ENCODE data around the gene ODAD4. TPM values are rescaled to one million over a fixed set of nuclear protein-coding genes. Genes with fewer than 3 reads are reported as not detected.

Gene ODAD4
- total and polyA plus RNA-seq, 2 of the 4 experiments (the other 2 are of a cell fraction) = 0.38 to 0.54 TPM

DNA sequence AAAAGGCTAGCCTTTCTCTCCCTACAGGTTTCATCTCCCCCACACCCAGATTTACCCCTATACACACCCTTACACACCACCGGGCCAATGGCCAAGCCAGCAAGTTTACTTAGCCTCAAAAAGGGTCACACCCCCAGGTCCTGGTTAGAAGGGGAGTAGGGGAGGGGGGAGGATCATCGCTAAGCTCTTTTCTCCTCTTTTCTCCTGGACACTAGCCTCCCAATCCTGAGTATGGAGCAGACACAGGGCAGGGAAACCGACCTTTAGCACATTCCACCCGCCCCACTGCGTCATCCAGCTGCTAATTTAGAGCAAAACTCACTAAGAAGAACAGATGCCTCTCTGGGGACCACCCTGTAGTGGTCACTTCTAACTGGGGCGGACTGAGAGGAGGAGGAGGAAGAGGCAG is 16.1 kb upstream of the ODAD4 start:
- Histone ChIP-seq H3K9me3 (ENCODE audit: control insufficient read depth, insufficient read depth, low read length) (no peaks in the 10 kb centered on the region), H3K36me3 (ENCODE audit: control insufficient read depth, insufficient read depth, low read length) (peaks cover 37% of the 10 kb centered on the region), H3K56ac (ENCODE audit: extremely low read depth, insufficient read depth, low read length) (no peak overlapping the region), H3K79me1 (ENCODE audit: low read depth in 1 of 2, low read length in 2 of 2) (peaks cover 23 to 84% of the 10 kb centered on the region in 2 experiments), H3K9me1 (ENCODE audit: insufficient read depth, low read length) (peaks cover 45% of the 10 kb centered on the region), H2AK9ac (replicated peaks; ENCODE audit: low read depth, low read length, poor library complexity) (no peak overlapping the region), H3K4me1 (ENCODE audit: control insufficient read depth, insufficient read depth, low read length) (peaks cover 32% of the 10 kb centered on the region), H2BK5ac (ENCODE audit: low read depth, low read length, poor library complexity, severe bottlenecking) (peak overlapping the region; percentile 23), H3K4ac (ENCODE audit: low read depth, low read length) (peak overlapping the region; percentile 32; the same call in 1 of the 2 replicates), H3K23ac (ENCODE audit: low read depth, low read length) (peak overlapping the region; percentile 74; the same call in 1 of the 2 replicates), H4K20me1 (ENCODE audit: insufficient read depth, low read length) (peaks cover 78% of the 10 kb centered on the region), H2BK20ac (ENCODE audit: low read depth, low read length) (no peak overlapping the region), H3K14ac (replicated peaks; ENCODE audit: low read depth, low read length) (peak overlapping the region; percentile 23; the same call in 1 of the 2 replicates), H3K4me3 (ENCODE audit: insufficient read depth, low read depth, low read length) (no peak overlapping the region), H4K8ac (ENCODE audit: low read depth in 2 of 2, low read length in 2 of 2) (0 out of 4 replicates have a peak overlapping the region, but pooled peaks of 1 of the 2 experiments have one; percentile 12), H3K27me3 (ENCODE audit: control insufficient read depth, insufficient read depth, low read length) (no peaks in the 10 kb centered on the region), H3K27ac (ENCODE audit: insufficient read depth, low read length) (no peak overlapping the region), H4K91ac (ENCODE audit: insufficient read depth, low read depth, low read length) (no peak overlapping the region), H3K18ac (ENCODE audit: low read depth, low read length) (no peak overlapping the region), H4K5ac (ENCODE audit: low read depth, low read length) (no peak overlapping the region), H3K9ac (ENCODE audit: low read depth, low read length) (peak overlapping the region; percentile 16; the same call in 1 of the 2 replicates), H2BK120ac (ENCODE audit: low read depth, low read length) (no peak overlapping the region), H3K4me2 (ENCODE audit: low read depth, low read length) (no peak overlapping the region), H2AK5ac (ENCODE audit: low read depth, low read length) (peak overlapping the region; percentile 44; the same call in 1 of the 2 replicates), H2BK15ac (ENCODE audit: low read depth, low read length) (no peak overlapping the region), H2AFZ (replicated peaks; ENCODE audit: low read length, poor library complexity) (no peak overlapping the region)
- BruUV-seq (replicated peaks) = no TSS peak
- no peak for TF ChIP-seq FOS (IDR thresholded peaks at IDR 0.05; ENCODE audit: low read depth, low read length)
- TF ChIP-seq CEBPB (IDR thresholded peaks at IDR 0.05; ENCODE audit: low read depth, low read length) = no peak
- TF ChIP-seq SMC3 (IDR thresholded peaks at IDR 0.05; ENCODE audit: low read depth, low read length) = no peak
- no peak for TF ChIP-seq BHLHE40 (IDR thresholded peaks at IDR 0.05; ENCODE audit: low read depth, low read length)
- TF ChIP-seq RFX5 (IDR thresholded peaks at IDR 0.05; ENCODE audit: low read depth, low read length) = no peak
- no peak for TF ChIP-seq NFE2L2 (IDR thresholded peaks at IDR 0.05; ENCODE audit: low read depth, low read length)
- TF ChIP-seq RCOR1 (IDR thresholded peaks at IDR 0.05; ENCODE audit: insufficient replicate concordance, low read length) = no peak
- no peak for TF ChIP-seq RAD21 (IDR thresholded peaks at IDR 0.05; ENCODE audit: low read length)
- no peak for TF ChIP-seq MAZ (IDR thresholded peaks at IDR 0.05; ENCODE audit: borderline replicate concordance, low read depth, low read length)
- TF ChIP-seq ELK1 (IDR thresholded peaks at IDR 0.05; ENCODE audit: borderline replicate concordance, low read depth, low read length) = no peak
- no peak for TF ChIP-seq CHD1 (IDR thresholded peaks at IDR 0.05; ENCODE audit: low read depth, low read length)
- TF ChIP-seq, protein P1, sequence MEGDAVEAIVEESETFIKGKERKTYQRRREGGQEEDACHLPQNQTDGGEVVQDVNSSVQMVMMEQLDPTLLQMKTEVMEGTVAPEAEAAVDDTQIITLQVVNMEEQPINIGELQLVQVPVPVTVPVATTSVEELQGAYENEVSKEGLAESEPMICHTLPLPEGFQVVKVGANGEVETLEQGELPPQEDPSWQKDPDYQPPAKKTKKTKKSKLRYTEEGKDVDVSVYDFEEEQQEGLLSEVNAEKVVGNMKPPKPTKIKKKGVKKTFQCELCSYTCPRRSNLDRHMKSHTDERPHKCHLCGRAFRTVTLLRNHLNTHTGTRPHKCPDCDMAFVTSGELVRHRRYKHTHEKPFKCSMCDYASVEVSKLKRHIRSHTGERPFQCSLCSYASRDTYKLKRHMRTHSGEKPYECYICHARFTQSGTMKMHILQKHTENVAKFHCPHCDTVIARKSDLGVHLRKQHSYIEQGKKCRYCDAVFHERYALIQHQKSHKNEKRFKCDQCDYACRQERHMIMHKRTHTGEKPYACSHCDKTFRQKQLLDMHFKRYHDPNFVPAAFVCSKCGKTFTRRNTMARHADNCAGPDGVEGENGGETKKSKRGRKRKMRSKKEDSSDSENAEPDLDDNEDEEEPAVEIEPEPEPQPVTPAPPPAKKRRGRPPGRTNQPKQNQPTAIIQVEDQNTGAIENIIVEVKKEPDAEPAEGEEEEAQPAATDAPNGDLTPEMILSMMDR (conservative IDR thresholded peaks at IDR 0.05; ENCODE audit: low read depth, low read length) = no peak
- no peak for TF ChIP-seq POLR2A (IDR thresholded peaks at IDR 0.05; ENCODE audit: low read depth, low read length)
- TF ChIP-seq MXI1 (IDR thresholded peaks at IDR 0.05; ENCODE audit: borderline replicate concordance, low read depth, low read length) = no peak
- TF ChIP-seq USF2 (IDR thresholded peaks at IDR 0.05; ENCODE audit: low read depth, low read length) = no peak
- dilution Hi-C loops (cut with HindIII; ENCODE audit: low sequenced_read_pairs, unreplicated experiment) (no loop called here), intact Hi-C loops (cut with micrococcal nuclease) (no loop called here), in situ Hi-C loops (cut with MboI; ENCODE audit: low sequenced_read_pairs) (no loop called here)
- WGBS, 2 experiments (ENCODE audit: extremely low coverage in 2 of 2, insufficient read length in 1 of 2) = no CpG with 5 or more reads among the region's 6 CpGs
- ChIA-PET POLR2A (ENCODE audit: unreplicated experiment) (interaction anchor here (0.5 kb wide), 1 partner anchor 530 kb away, joined by 6 read pairs; no protein-coding TSS in a partner anchor), CTCF (no interaction called here)
- peak; percentile 24 for DNase-seq
- no peak for ATAC-seq (ENCODE audit: low read depth)
